GM21390 (cell line): Measurements from ENCODE around the gene ACTA2.

ENCODE experiments used
- ATAC-seq: cut with Tn5 transposase; IDR thresholded peaks from one replicate; pipeline ENCODE4 v1.9.1; 2021; ENCODE audit not compliant: unreplicated experiment

The ACTA2 gene

GRCh38 chr10:88981435-88981834 lies 28.9 kb upstream of the ACTA2 start:
- ATAC-seq: no peak

DNA sequence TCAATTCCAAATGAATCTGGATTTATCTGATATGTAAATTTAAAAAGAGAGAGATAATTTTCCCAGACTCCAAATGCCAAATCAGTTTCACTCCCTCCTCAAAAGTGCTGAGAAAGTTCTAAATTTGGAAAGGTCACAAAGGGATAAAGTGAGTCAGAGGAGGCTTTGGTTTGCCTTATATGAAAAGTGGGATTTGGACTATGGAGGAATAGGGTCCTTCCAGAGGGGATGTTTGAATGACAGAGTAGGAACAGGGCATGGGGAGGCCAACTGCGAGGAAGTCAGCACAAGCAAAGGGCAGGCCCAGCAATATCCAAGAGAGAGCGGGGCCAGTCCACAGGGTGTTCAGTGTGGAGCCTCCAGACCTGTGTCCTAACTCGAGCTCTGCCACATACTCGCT lies 28.2 kb upstream of the ACTA2 start:
- ATAC-seq: no peak

GRCh38 chr10:88980247-88980646 lies 27.7 kb upstream of the ACTA2 start:
- ATAC-seq: no peak

GRCh38 chr10:88979603-88980002 lies 27.0 kb upstream of the ACTA2 start:
- no peak for ATAC-seq

GRCh38 chr10:88979153-88979562 lies 26.6 kb upstream of the ACTA2 start:
- ATAC-seq: no peak

DNA sequence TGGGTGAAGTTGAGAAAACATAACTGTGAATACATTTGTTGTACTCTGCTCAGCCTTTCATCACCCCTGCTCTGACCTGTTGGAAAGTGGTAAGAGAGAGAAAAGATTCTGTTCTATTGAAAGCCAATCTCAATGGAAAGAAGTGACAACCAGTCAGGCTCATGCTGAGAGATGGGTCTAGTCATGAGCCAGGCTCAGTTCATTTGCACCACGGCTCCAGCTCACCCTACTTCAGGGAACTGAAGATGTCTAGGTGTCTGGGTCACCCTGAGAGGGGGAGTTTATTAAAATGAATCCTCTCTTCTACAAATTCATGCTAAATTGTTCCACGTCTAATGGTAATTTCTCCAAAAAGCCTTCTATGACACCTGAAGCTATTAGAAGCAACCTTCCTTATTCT lies 25.9 kb upstream of the ACTA2 start:
- ATAC-seq: no peak

- ATAC-seq: no peak
Observed at GRCh38 chr10:88975377-88975720, 22.8 kb upstream of the ACTA2 start.

DNA sequence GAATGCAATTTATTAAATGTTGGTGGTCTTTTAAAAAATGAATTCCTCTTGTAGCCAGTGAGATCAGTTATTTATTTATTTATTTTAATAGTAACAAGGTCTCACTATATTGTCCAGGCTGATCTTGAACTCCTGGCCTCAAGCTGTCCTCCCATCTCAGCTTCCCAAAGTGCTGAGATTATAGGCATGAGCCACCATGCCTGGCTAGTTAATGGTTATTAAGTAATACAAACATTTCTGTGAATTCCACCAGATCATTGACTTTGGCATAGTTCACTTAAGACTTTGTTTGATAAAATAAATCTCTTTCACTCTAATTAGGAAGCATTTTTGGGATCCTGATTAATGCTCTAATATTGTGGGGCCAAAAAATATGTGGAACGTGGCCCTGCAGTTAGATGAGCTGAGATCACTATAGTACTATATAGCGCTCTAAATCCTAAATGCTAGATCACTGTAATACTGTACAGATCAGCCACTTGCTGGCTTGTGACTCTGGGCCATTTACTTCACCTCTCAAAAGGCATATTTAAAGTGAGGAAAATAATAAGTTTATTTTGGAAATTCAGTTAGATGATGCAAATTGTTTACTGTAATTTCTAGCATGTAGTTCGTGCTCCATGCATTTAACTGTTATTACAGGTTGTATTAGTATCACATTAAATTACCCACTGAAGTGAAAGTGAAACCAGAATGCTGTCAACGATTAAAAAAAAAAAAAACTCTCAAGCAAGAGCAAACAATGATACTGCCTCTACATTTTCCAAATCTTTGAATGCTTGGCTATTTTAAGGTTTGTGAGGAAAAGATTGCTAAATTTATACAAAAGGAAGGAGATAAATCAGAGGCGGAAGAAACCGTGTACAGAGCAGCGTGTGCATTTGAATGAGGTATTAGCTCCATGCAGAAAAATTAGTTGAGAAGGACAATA lies 22.1 kb upstream of the ACTA2 start:
- ATAC-seq: no peak

GRCh38 chr10:88974012-88974411 lies 21.4 kb upstream of the ACTA2 start:
- no peak for ATAC-seq

GRCh38 chr10:88971221-88972061 lies 18.9 kb upstream of the ACTA2 start:
- ATAC-seq: no peak

DNA sequence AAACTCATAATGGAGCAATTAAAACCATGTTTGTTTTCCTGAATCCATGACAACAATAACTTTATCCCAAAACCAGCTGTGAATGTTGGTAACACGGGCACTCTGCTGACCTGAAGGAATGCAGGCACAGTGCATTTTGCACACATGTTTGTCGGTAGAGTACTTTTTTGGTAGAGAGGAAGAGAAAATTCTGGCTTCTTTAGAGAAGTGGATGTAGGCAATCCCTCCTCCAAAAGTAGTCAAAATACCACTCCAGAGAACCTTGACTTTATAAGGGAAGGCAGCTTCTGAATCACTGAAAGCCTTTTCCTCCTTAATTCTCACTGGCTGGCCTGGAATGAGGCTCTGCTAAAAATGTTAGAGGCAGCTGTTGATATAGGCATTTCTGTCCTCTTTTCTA lies 15.8 kb upstream of the ACTA2 start:
- no peak for ATAC-seq

- no peak for ATAC-seq
Observed at GRCh38 chr10:88966797-88967196, 14.2 kb upstream of the ACTA2 start.

DNA sequence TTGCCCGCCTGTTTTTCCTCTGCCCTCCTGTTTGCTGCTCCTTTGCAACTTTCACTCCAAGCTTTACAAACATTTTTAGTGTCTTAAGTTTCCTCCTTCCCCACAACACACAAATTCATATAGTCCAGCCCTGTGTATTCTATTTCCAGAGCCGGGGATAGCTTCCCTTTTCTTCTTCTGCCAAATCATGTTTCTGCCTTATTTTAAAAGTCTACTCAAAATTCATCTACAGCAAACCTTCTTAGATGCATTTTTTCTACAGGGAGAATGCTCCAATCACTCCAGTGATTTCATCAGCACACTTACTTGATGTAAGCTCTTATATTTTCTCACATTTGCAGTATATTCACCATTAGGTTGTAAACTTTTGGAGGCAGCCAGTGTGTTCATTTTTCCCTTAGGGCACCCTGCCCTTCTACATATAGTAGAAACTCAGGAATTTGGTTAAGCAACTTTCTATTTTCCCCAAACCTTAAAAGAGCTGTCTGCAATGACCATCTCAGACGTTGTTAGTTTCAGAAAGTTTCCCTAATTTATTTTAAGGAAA lies 12.4 kb upstream of the ACTA2 start:
- no peak for ATAC-seq

DNA sequence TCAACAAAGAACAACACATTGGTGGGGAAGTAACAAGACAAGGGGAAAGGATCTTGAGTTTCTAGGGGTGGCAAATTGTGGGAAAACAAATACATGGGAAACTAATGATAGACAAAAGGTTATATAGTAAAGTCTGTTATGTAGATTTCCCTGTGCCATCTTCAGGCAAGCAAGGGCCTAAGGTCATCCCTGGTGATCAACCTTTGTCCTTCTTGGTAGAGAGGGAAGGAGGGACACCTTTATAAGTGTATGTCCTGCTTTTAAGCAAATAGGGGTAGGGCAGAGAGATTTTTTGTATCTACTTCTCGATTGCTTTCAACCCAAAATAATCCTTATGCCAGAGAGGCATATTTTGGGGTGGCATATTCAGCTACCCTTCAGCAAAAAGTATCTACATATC lies 11.8 kb upstream of the ACTA2 start:
- ATAC-seq: no peak

- ATAC-seq: no peak
Observed at GRCh38 chr10:88963318-88963717, 10.7 kb upstream of the ACTA2 start.

DNA sequence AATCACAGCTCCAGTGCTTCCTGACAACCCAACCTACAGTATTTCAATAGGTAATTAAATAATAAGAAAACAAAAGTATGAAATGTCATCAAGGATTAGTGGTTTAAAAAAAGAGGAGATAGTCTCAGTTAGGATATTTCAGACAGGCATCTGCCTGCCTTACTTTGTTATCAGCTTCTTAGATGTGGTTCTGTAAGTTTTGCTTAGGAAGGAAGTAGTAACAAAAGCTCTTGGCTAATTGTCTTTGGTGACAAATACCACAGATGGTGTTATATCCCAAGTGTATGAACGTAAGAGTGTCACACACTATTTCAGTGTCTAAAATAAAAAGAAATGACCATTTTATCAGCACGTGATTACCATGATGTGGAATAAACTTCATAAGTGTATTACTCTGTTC lies 9.8 kb upstream of the ACTA2 start:
- no peak for ATAC-seq

GRCh38 chr10:88961266-88961665 lies 8.7 kb upstream of the ACTA2 start:
- ATAC-seq: no peak

DNA sequence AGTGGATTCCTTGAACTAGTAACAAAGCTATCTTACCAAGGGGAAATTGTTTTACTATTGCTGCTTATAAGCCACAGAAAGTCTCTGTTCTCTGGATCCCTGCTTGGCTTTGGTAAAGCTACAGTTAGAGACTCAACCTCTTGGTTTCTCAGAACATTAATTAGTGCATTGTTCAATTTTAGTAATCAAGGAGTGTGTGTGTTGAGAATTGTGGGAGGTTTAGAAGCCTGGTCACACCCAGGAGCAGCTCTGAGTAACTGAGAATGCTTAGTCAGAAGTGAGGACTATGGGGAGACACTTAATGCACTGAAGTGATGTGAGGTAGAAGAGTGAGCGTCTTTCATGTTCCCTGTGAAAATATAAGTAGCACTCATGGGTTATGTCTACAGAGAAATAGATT lies 8.2 kb upstream of the ACTA2 start:
- ATAC-seq: no peak

GRCh38 chr10:88958721-88959120 lies 6.1 kb upstream of the ACTA2 start:
- ATAC-seq: no peak

DNA sequence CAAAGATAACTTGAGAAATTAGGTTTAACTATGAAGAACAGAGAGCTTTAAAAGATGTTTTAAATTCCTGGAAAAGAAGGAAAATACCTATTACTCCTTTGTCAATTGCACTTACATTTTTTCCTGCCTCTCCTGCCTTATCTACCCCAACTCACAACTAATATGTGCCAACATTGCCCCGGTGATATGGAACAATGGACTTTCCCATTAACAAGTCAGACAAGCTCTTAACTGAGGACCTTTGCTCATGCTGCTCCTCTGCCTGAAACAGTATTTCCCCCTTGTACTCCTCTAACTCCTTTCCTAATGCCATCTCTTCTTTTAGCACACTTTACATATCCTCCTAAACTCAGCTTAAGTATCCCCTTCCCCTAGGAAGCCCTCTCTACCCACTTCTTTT lies 4.8 kb upstream of the ACTA2 start:
- ATAC-seq: no peak

- no peak for ATAC-seq
Observed at GRCh38 chr10:88954458-88955083, 2.0 kb upstream of the ACTA2 start.
